22Rv1 (cell line): ENCODE measurements around the gene TTN.

Experiments used
- CTCF ChIP-seq: fragments of 450-650 bp; IDR thresholded peaks from 2 replicates; pipeline ENCODE4 v1.5.1; 2017; ENCODE audit warnings: mild to moderate bottlenecking
- ZFX ChIP-seq: fragments of 450-650 bp; IDR thresholded peaks from 2 replicates; pipeline ENCODE4 v1.6.1; 2017; ENCODE audit warnings: antibody characterized with exemption, borderline replicate concordance

DNA sequence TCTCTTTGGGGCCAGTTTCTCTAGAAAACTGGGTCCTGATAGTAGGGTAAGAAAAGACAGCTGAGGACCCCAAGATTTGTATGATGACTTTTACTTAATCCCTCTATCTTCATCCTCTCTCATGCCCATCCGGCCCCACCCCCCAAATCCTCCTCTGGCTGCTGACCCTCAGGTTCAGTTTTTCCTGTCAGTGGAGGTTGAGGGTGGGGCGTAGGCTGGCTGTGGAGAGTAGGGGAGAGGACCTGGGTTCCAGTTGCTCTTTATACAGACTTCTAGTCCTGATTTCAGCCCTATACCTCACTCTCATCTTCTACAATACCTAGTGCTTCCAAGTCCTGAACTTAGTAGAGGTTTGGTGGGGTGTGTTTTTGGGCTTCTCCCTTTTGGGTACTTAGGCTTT lies 298.6 kb downstream of the TTN start:
- TF ChIP-seq CTCF (no peak), ZFX (no peak)
